Transverse colon (tissue), 4 donors: ENCODE measurements around the gene TTC28. TPM values are rescaled to one million over a fixed set of nuclear protein-coding genes. Genes with fewer than 3 reads are reported as not detected.
"Not testable (repeated sequence)": the region's sequence is repeated elsewhere in the genome, so short reads cannot be mapped to it uniquely, and the experiment has no call there.

Experiments
- DNase-seq: peaks from one replicate; pipeline ENCODE4 v3.0.0-alpha.2; 2019
- H3K27ac ChIP-seq, 4 donors: fragments of 200-600 bp; sonication (generic); 2 replicates each; pipeline ENCODE4 v1.5.1; 2016 to 2018; ENCODE audit warnings: inconsistent platforms in 4 of 4
- H3K27me3 ChIP-seq: fragments of 200-600 bp; sonication (generic); 2 replicates; pipeline ENCODE4 v1.5.1; 2017; ENCODE audit warnings: inconsistent platforms
- H3K36me3 ChIP-seq, 4 donors: fragments of 200-600 bp; sonication (generic); 2 replicates each; pipeline ENCODE4 v1.5.1; 2017 to 2019; ENCODE audit warnings: inconsistent platforms in 4 of 4
- H3K4me1 ChIP-seq, 4 donors: fragments of 200-600 bp; sonication (generic); 2 replicates each; pipeline ENCODE4 v1.5.1; 2017 to 2020; ENCODE audit warnings: inconsistent platforms in 4 of 4
- H3K4me3 ChIP-seq, 4 donors: fragments of 200-600 bp; sonication (generic); 1 replicate in 1 of 4; 2 replicates in 3 of 4; pipeline versions ENCODE4 v1.5.1 to v1.6.1; 2017 to 2019; ENCODE audit warnings: inconsistent platforms in 4 of 4
- H3K9me3 ChIP-seq, 2 donors: fragments of 200-600 bp; sonication (generic); 2 replicates each; pipeline ENCODE4 v1.5.1; 2017 to 2019; ENCODE audit warnings: inconsistent platforms in 2 of 2
- CTCF ChIP-seq, 5 experiments: fragments of 200-600 bp in 3 of 5; fragments of 450-650 bp in 2 of 5; sonication (generic) in 3 of 5; IDR thresholded peaks; 1 replicate in 2 of 5; 2 replicates in 3 of 5; pipeline ENCODE4 v1.5.1; 2016 to 2017; ENCODE audit warnings: antibody characterized with exemption in 5 of 5, inconsistent platforms in 3 of 5, mild to moderate bottlenecking in 2 of 5, moderate library complexity in 1 of 5
- EP300 ChIP-seq: sonication (generic); formaldehyde crosslinking; IDR thresholded peaks from one replicate; pipeline ENCODE4 v1.6.1; 2017; ENCODE audit warnings: antibody characterized with exemption, low read depth
- POLR2A ChIP-seq: fragments of 450-650 bp; IDR thresholded peaks from one replicate; pipeline ENCODE4 v1.6.1; 2016; ENCODE audit warnings: antibody characterized with exemption, mild to moderate bottlenecking, moderate library complexity
- POLR2AphosphoS5 ChIP-seq, 3 donors: sonication (generic); formaldehyde crosslinking; IDR thresholded peaks; one replicate each; pipeline ENCODE4 v1.6.1; 2016; ENCODE audit warnings: antibody characterized with exemption in 3 of 3
- WGBS, 2 donors: methylation state at CpG; one replicate each; pipeline ENCODE4 v1.1.5; 2018; ENCODE audit warnings: low coverage in 1 of 2; 5-methylcytosine and 5-hydroxymethylcytosine counted together
- in situ Hi-C, 4 donors: fragments of 200-750 bp; cut with MboI; loops; one replicate each; pipeline versions ENCODE4 v1.15.0 to v1.15.1; 2017; ENCODE audit warnings: low sequenced_read_pairs in 3 of 4, low pct_ligation_motif_present in 1 of 4, low pct_unique_long_range_greater_than_20kb in 1 of 4
- intact Hi-C: fragments of 100-400 bp; cut with DNase I; formaldehyde crosslinking; loops from one replicate; pipeline ENCODE4 v1.15.1; 2023; ENCODE audit warnings: low total_unique reads
- total RNA-seq, 4 donors: library from RNA; depleted of rRNA; stranded (reverse); fragments of >200 nt; gene quantifications; one replicate each; pipeline ENCODE4 v1.1.0, GENCODE V29; 2016

The TTC28 gene
- total RNA-seq, 4 donors from 2014 or later = 7.6 to 84.2 (median 12.4) TPM

GRCh38 chr22:28670161-28670560 is 9.5 kb downstream of the TTC28 start:
- intact Hi-C loops (no loop called here), in situ Hi-C loops (no loop called here)
- DNase-seq = no peak
- H3K27ac ChIP-seq = no peak overlapping the region
- H3K9me3 ChIP-seq = no peaks in the 10 kb centered on the region
- H3K36me3 ChIP-seq = no peaks in the 10 kb centered on the region
- WGBS, 2 donors = 77 to 81% methylated on average over 4 of the region's 4 CpGs
- H3K4me3 ChIP-seq = no peak overlapping the region
- no peak for TF ChIP-seq CTCF (IDR thresholded peaks at IDR 0.05)
- TF ChIP-seq POLR2AphosphoS5 (IDR thresholded peaks at IDR 0.05) = no peak
- no peak for TF ChIP-seq POLR2A
- TF ChIP-seq EP300 = no peak
- H3K4me1 ChIP-seq = peaks cover 0 to 4% (median 0%) of the 10 kb centered on the region in 4 donors
- H3K27me3 ChIP-seq = no peaks in the 10 kb centered on the region

GRCh38 chr22:28669387-28669786 is 10.3 kb downstream of the TTC28 start:
- Histone ChIP-seq H3K36me3 (no peaks in the 10 kb centered on the region), H3K27ac (no peak overlapping the region), H3K9me3 (no peaks in the 10 kb centered on the region), H3K4me1 (peaks cover 0 to 2% (median 0%) of the 10 kb centered on the region in 4 donors), H3K27me3 (no peaks in the 10 kb centered on the region), H3K4me3 (no peak overlapping the region)
- TF ChIP-seq POLR2AphosphoS5 (IDR thresholded peaks at IDR 0.05) (no peak), POLR2A (no peak), EP300 (no peak), CTCF (IDR thresholded peaks at IDR 0.05) (no peak)
- in situ Hi-C loops (no loop called here), intact Hi-C loops (no loop called here)
- DNase-seq = no peak
- 58 to 71% methylated on average over 2 of the region's 2 CpGs for WGBS, 2 donors

GRCh38 chr22:28663569-28663942 is 16.1 kb downstream of the TTC28 start:
- DNase-seq, H3K4me3 ChIP-seq, intact Hi-C loops, H3K27ac ChIP-seq, H3K4me1 ChIP-seq, H3K36me3 ChIP-seq, H3K27me3 ChIP-seq, in situ Hi-C loops, H3K9me3 ChIP-seq: not testable (repeated sequence)
- WGBS, 2 donors = no CpG with 5 or more reads among the region's 13 CpGs

GRCh38 chr22:28658448-28658847 is 21.2 kb downstream of the TTC28 start:
- WGBS, 2 donors = 69 to 81% methylated on average over 2 to 3 of the region's 3 CpGs
- no peaks in the 10 kb centered on the region for H3K4me1 ChIP-seq

More at GRCh38 chr22:28658448-28658847, 21.2 kb downstream of the TTC28 start:
- H3K36me3 ChIP-seq = no peaks in the 10 kb centered on the region
- no peak overlapping the region for H3K27ac ChIP-seq
- DNase-seq = no peak
- H3K9me3 ChIP-seq = no peaks in the 10 kb centered on the region
- H3K4me3 ChIP-seq = no peak overlapping the region
- in situ Hi-C loops = no loop called here
- H3K27me3 ChIP-seq = no peaks in the 10 kb centered on the region
- intact Hi-C loops = no loop called here
- no peak for TF ChIP-seq CTCF (IDR thresholded peaks at IDR 0.05)
